ENCODE data around the gene ZNF793. TPM values are rescaled to one million over a fixed set of nuclear protein-coding genes. Genes with fewer than 3 reads are reported as not detected.

ZNF793 gene
- total RNA-seq (2021) (14.7 to 16.3 TPM (median 15.0 TPM) in 3 replicates), Bru-seq, nascent RNA (percentile 78 among the genes with signal in this experiment)
- long read RNA-seq, experiment 1, partial matches to known transcripts, result 1 of 14 reads
- long read RNA-seq, experiment 1, other reads (novel, unspliced or antisense), result 11 of 14 reads
- long read RNA-seq, experiment 2, partial matches to known transcripts, result 0 of 4 reads
- long read RNA-seq, experiment 2, other reads (novel, unspliced or antisense), result 4 of 4 reads
- long read RNA-seq, experiment 3, partial matches to known transcripts, result 0 of 11 reads
- long read RNA-seq, experiment 3, other reads (novel, unspliced or antisense), result 11 of 11 reads

- no peaks in the 10 kb centered on the region for H3K9me3 Mint-ChIP-seq
- ChIA-PET CTCF (interaction anchor here (0.8 to 2.1 kb wide), 6 partner anchors 45 to 396 kb away, joined by 3 to 7 read pairs (median 3); partner anchors contain the start of genes ZNF527 and ZNF607), POLR2A (interaction anchor here (0.8 to 1.9 kb wide), 9 partner anchors 17 to 734 kb away, joined by 3 to 13 read pairs (median 5); partner anchors contain the start of genes ZNF527, ZNF540, ZNF569 and ZNF570)
- no peak within 1 kb of the TSS for H3K27ac Mint-ChIP-seq
- H3K4me1 Mint-ChIP-seq, result no peaks in the 10 kb centered on the region
- ATAC-seq, result peak; percentile 85
- peak; percentile 80 for DNase-seq (ENCODE audit: low spot score)
- peaks cover 6% of the 10 kb centered on the region for H3K36me3 Mint-ChIP-seq
- H3K27me3 Mint-ChIP-seq (ENCODE audit: low read depth), result no peaks in the 10 kb centered on the region
- no peak within 1 kb of the TSS for H3K4me3 Mint-ChIP-seq
- 0 out of 2 replicates have a peak, but pooled peaks have one; percentile 20 for TF ChIP-seq EMX1 (CRISPR knock-in tag; IDR thresholded peaks at IDR 0.05)
- no peak for TF ChIP-seq HMGXB4 (CRISPR knock-in tag; IDR thresholded peaks at IDR 0.05)
- TF ChIP-seq RELA (CRISPR knock-in tag; IDR thresholded peaks at IDR 0.05; ENCODE audit: borderline replicate concordance), result no peak
- TF ChIP-seq, protein P1, sequence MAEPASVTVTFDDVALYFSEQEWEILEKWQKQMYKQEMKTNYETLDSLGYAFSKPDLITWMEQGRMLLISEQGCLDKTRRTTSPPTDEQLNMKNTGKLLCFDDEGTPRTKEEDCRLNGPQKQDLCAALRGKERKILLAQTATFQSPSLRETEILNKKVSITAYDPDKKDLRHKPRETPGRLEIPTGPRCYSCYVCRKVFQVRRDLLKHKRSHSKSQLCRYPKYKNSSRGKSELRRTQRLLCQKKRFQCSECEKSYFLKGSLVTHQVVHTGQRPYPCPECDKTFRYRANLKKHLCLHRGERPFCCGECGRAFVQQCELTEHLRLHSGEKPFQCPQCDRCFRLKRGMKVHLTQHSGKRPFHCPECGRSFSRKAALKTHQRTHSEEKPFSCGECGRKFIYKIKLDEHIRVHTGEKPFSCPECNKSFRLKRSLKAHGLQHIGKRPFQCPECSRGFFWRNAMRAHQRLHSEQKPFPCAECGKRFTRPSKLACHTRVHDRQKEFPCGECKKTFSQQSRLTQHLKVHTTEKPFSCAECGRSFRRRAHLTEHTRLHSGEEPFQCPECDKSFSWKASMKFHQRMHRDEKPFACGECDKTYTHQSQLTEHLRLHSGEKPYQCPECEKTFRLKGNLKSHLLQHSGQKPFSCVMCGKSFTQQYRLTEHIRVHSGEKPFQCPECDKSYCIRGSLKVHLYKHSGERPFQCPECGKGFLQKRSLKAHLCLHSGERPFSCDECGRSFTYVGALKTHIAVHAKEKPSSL (CRISPR knock-in tag; conservative IDR thresholded peaks at IDR 0.05), result no peak
- TF ChIP-seq, protein P2, sequence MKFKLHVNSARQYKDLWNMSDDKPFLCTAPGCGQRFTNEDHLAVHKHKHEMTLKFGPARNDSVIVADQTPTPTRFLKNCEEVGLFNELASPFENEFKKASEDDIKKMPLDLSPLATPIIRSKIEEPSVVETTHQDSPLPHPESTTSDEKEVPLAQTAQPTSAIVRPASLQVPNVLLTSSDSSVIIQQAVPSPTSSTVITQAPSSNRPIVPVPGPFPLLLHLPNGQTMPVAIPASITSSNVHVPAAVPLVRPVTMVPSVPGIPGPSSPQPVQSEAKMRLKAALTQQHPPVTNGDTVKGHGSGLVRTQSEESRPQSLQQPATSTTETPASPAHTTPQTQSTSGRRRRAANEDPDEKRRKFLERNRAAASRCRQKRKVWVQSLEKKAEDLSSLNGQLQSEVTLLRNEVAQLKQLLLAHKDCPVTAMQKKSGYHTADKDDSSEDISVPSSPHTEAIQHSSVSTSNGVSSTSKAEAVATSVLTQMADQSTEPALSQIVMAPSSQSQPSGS (CRISPR knock-in tag; IDR thresholded peaks at IDR 0.05; ENCODE audit: borderline replicate concordance, low read depth), result no peak
- no peak for TF ChIP-seq RORB (CRISPR knock-in tag; IDR thresholded peaks at IDR 0.05)
- TF ChIP-seq FOXJ3 (CRISPR knock-in tag; IDR thresholded peaks at IDR 0.05; ENCODE audit: borderline replicate concordance), result no peak
- TF ChIP-seq ZNF263 (CRISPR knock-in tag; IDR thresholded peaks at IDR 0.05; ENCODE audit: low read depth), result no peak
- TF ChIP-seq, protein P3, sequence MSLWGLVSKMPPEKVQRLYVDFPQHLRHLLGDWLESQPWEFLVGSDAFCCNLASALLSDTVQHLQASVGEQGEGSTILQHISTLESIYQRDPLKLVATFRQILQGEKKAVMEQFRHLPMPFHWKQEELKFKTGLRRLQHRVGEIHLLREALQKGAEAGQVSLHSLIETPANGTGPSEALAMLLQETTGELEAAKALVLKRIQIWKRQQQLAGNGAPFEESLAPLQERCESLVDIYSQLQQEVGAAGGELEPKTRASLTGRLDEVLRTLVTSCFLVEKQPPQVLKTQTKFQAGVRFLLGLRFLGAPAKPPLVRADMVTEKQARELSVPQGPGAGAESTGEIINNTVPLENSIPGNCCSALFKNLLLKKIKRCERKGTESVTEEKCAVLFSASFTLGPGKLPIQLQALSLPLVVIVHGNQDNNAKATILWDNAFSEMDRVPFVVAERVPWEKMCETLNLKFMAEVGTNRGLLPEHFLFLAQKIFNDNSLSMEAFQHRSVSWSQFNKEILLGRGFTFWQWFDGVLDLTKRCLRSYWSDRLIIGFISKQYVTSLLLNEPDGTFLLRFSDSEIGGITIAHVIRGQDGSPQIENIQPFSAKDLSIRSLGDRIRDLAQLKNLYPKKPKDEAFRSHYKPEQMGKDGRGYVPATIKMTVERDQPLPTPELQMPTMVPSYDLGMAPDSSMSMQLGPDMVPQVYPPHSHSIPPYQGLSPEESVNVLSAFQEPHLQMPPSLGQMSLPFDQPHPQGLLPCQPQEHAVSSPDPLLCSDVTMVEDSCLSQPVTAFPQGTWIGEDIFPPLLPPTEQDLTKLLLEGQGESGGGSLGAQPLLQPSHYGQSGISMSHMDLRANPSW (CRISPR knock-in tag; conservative IDR thresholded peaks at IDR 0.05; ENCODE audit: low read depth), result no peak
- TF ChIP-seq JAZF1 (CRISPR knock-in tag; IDR thresholded peaks at IDR 0.05), result no peak
- 0 out of 2 replicates have a peak, but pooled peaks have one; percentile 35 for TF ChIP-seq PRDM15 (CRISPR knock-in tag; IDR thresholded peaks at IDR 0.05)
- TF ChIP-seq ZNF317 (CRISPR knock-in tag; IDR thresholded peaks at IDR 0.05; ENCODE audit: borderline replicate concordance, low read depth), result no peak; the same call in 1 of the 2 replicates
- TF ChIP-seq, protein P4, sequence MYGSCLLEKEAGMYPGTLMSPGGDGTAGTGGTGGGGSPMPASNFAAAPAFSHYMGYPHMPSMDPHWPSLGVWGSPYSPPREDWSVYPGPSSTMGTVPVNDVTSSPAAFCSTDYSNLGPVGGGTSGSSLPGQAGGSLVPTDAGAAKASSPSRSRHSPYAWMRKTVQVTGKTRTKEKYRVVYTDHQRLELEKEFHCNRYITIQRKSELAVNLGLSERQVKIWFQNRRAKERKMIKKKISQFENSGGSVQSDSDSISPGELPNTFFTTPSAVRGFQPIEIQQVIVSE (CRISPR knock-in tag; IDR thresholded peaks at IDR 0.05; ENCODE audit: borderline replicate concordance), result no peak
- TF ChIP-seq SP1 (CRISPR knock-in tag; conservative IDR thresholded peaks at IDR 0.05), result peak; percentile 16; the same call in 1 of the 2 replicates
- TF ChIP-seq ZNF232 (CRISPR knock-in tag; IDR thresholded peaks at IDR 0.05), result 0 out of 2 replicates have a peak, but pooled peaks have one; percentile 14
- TF ChIP-seq, protein P5, sequence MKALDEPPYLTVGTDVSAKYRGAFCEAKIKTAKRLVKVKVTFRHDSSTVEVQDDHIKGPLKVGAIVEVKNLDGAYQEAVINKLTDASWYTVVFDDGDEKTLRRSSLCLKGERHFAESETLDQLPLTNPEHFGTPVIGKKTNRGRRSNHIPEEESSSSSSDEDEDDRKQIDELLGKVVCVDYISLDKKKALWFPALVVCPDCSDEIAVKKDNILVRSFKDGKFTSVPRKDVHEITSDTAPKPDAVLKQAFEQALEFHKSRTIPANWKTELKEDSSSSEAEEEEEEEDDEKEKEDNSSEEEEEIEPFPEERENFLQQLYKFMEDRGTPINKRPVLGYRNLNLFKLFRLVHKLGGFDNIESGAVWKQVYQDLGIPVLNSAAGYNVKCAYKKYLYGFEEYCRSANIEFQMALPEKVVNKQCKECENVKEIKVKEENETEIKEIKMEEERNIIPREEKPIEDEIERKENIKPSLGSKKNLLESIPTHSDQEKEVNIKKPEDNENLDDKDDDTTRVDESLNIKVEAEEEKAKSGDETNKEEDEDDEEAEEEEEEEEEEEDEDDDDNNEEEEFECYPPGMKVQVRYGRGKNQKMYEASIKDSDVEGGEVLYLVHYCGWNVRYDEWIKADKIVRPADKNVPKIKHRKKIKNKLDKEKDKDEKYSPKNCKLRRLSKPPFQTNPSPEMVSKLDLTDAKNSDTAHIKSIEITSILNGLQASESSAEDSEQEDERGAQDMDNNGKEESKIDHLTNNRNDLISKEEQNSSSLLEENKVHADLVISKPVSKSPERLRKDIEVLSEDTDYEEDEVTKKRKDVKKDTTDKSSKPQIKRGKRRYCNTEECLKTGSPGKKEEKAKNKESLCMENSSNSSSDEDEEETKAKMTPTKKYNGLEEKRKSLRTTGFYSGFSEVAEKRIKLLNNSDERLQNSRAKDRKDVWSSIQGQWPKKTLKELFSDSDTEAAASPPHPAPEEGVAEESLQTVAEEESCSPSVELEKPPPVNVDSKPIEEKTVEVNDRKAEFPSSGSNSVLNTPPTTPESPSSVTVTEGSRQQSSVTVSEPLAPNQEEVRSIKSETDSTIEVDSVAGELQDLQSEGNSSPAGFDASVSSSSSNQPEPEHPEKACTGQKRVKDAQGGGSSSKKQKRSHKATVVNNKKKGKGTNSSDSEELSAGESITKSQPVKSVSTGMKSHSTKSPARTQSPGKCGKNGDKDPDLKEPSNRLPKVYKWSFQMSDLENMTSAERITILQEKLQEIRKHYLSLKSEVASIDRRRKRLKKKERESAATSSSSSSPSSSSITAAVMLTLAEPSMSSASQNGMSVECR (CRISPR knock-in tag; IDR thresholded peaks at IDR 0.05; ENCODE audit: borderline replicate concordance), result 0 out of 2 replicates have a peak, but pooled peaks have one; percentile 19
These were observed at the start of gene ZNF793 for GRCh38 chr19:37506387-37507166. ZNF793 (plus strand) TSS chr19:37506939; CDS start chr19:37523440, 16,501 bp downstream.

Data from WTC11 (cell line).